K562 (cell line): ENCODE measurements around the gene TFEB. TPM values are rescaled to one million over a fixed set of nuclear protein-coding genes. Genes with fewer than 3 reads are reported as not detected.

Source experiments
- ATAC-seq: fragments of 200-7000 bp; cut with Tn5 transposase; 3 replicates; pipeline ENCODE4 v1.9.1; 2020; ENCODE audit warnings: moderate library complexity
- BruUV-seq: library from RNA; stranded (reverse); fragments of 400-500 nt; replicated peaks from 2 replicates; lab custom pipeline; 2021; lab: Mats Ljungman, UMichigan
- CTCF ChIA-PET: fragments of 300-600 bp; formaldehyde crosslinking; extraction: SDS; loops from one replicate; lab custom pipeline; 2021; ENCODE audit warnings: low intra/inter-chr PET ratio; lab: Yijun Ruan, JAX
- POLR2A ChIA-PET: fragments of 300-600, 350-650 bp; sonication (Branson Sonifier 250); formaldehyde crosslinking; extraction: SDS; loops from one replicate; lab custom pipeline; 2021; ENCODE audit warnings: antibody characterized with exemption, inconsistent platforms; lab: Yijun Ruan, JAX
- DNase-seq, 4 experiments: peaks; one replicate each; pipeline versions ENCODE4 v3.0.0 to v3.0.0-alpha.2; 2011 to 2018; ENCODE audit warnings: low spot score in 3 of 4, mixed read lengths in 3 of 4; ENCODE audit errors: extremely low read depth in 1 of 4
- FAIRE-seq: peaks from 2 replicates; lab custom pipeline; 2011; peaks lifted over from hg19 to GRCh38; lab: Jason Lieb, UNC
- H2AFZ ChIP-seq: 2 replicates; pipeline ENCODE4 v1.6.0; 2011; ENCODE audit warnings: low read depth, low read length, control low read depth, inconsistent platforms
- H3K27ac ChIP-seq: fragments of 200-600 bp; 3 replicates; pipeline ENCODE4 v1.8.0; 2011; ENCODE audit warnings: low read depth, mild to moderate bottlenecking, control low read depth, inconsistent platforms, low read length, moderate library complexity, mixed read lengths; ENCODE audit errors: extremely low read depth
- H3K27me3 ChIP-seq, 2 experiments: fragments of 300-600 bp in 1 of 2; 2 replicates in 1 of 2; 3 replicates in 1 of 2; pipeline versions ENCODE4 v1.6.0 to v1.8.0; 2011; ENCODE audit warnings: inconsistent platforms in 2 of 2, low read length in 2 of 2, mild to moderate bottlenecking in 1 of 2, mixed read lengths in 1 of 2, moderate library complexity in 1 of 2; ENCODE audit not compliant: control insufficient read depth in 2 of 2, insufficient read depth in 2 of 2
- H3K36me3 ChIP-seq: fragments of 300-600 bp; 3 replicates; pipeline ENCODE4 v1.8.0; 2011; ENCODE audit warnings: mild to moderate bottlenecking, low read length, inconsistent platforms; ENCODE audit not compliant: control insufficient read depth, insufficient read depth
- H3K4me1 ChIP-seq, 2 experiments: fragments of 200-600 bp in 1 of 2; replicated peaks in 1 of 2; 2 replicates in 1 of 2; 3 replicates in 1 of 2; pipeline versions ENCODE4 v1.5.1 to v1.8.0; 2011; ENCODE audit warnings: inconsistent platforms in 2 of 2, low read length in 2 of 2, mild to moderate bottlenecking in 1 of 2, mixed read lengths in 1 of 2, moderate library complexity in 1 of 2; ENCODE audit not compliant: control insufficient read depth in 2 of 2, insufficient read depth in 2 of 2
- H3K4me2 ChIP-seq: 2 replicates; pipeline ENCODE4 v1.6.1; 2011; ENCODE audit warnings: low read length, control low read depth, inconsistent platforms, mixed read lengths; ENCODE audit not compliant: insufficient read depth
- H3K4me3 ChIP-seq: fragments of 200-600 bp; sonication (generic), shearing (Covaris generic); 2 replicates; pipeline ENCODE4 v1.5.1; 2016; ENCODE audit warnings: control low read depth, inconsistent platforms
- H3K79me2 ChIP-seq: fragments of 200-600 bp; 3 replicates; pipeline ENCODE4 v1.8.0; 2011; ENCODE audit warnings: low read length, inconsistent platforms; ENCODE audit not compliant: control insufficient read depth, insufficient read depth
- H3K9ac ChIP-seq, 2 experiments: 2 replicates each; pipeline versions ENCODE4 v1.6.0 to v1.6.1; 2011; ENCODE audit warnings: low read depth in 2 of 2, low read length in 2 of 2, control low read depth in 1 of 2, inconsistent platforms in 1 of 2, mild to moderate bottlenecking in 1 of 2, mixed read lengths in 1 of 2; ENCODE audit not compliant: insufficient read depth in 1 of 2
- H3K9me1 ChIP-seq: one replicate; pipeline ENCODE4 v1.6.0; 2011; ENCODE audit warnings: inconsistent platforms, mild to moderate bottlenecking, low read length, moderate library complexity; ENCODE audit not compliant: control insufficient read depth, insufficient read depth
- H3K9me3 ChIP-seq: replicated peaks from 2 replicates; pipeline ENCODE4 v1.5.1; 2011; ENCODE audit warnings: low read depth, low read length, inconsistent platforms; ENCODE audit not compliant: control insufficient read depth, insufficient read depth
- H4K20me1 ChIP-seq: replicated peaks from 2 replicates; pipeline ENCODE4 v1.6.1; 2011; ENCODE audit warnings: low read length, inconsistent platforms, mixed read lengths; ENCODE audit not compliant: control insufficient read depth, insufficient read depth
- ARID1B ChIP-seq: fragments of 450-650 bp; IDR thresholded peaks from 2 replicates; pipeline ENCODE4 v1.6.1; 2016; ENCODE audit warnings: antibody characterized with exemption, mild to moderate bottlenecking, inconsistent platforms
- ILF3 ChIP-seq: fragments of 450-650 bp; IDR thresholded peaks from 2 replicates; pipeline ENCODE4 v1.6.1; 2018; ENCODE audit warnings: antibody characterized with exemption, mild to moderate bottlenecking, moderate library complexity, borderline replicate concordance
- PCBP2 ChIP-seq: fragments of 200-400 bp; formaldehyde crosslinking; IDR thresholded peaks from 2 replicates; pipeline ENCODE4 v1.6.1; 2018; ENCODE audit warnings: low read length, low read depth, mild to moderate bottlenecking, moderate library complexity; ENCODE audit not compliant: poor library complexity, severe bottlenecking
- REST ChIP-seq, 2 experiments: fragments of 450-650 bp; formaldehyde crosslinking in 1 of 2; IDR thresholded peaks; 2 replicates each; pipeline versions ENCODE4 v1.4.0 to v1.6.1; 2014 to 2020; ENCODE audit warnings: mild to moderate bottlenecking in 2 of 2, borderline replicate concordance in 1 of 2, low read depth in 1 of 2
- SMAD3 ChIP-seq: fragments of 450-650 bp; formaldehyde crosslinking; conservative IDR thresholded peaks from 2 replicates; pipeline ENCODE4 v1.4.0; 2020; ENCODE audit warnings: mild to moderate bottlenecking
- TCF15 ChIP-seq: fragments of 250-450 bp; sonication (Bioruptor Pico); IDR thresholded peaks from 2 replicates; pipeline ENCODE4 v1.8.0; 2022; ENCODE audit warnings: moderate library complexity, mild to moderate bottlenecking, inconsistent platforms
- VEZF1 ChIP-seq: fragments of 200-800 bp; sonication (Bioruptor generic); IDR thresholded peaks from 2 replicates; pipeline ENCODE4 v1.6.1; 2017; ENCODE audit warnings: missing genetic modification characterization, missing compliant biosample characterization
- ZNF444 ChIP-seq: fragments of 250-450 bp; sonication (Bioruptor Pico); IDR thresholded peaks from 2 replicates; pipeline ENCODE4 v1.4.0; 2020; ENCODE audit warnings: mild to moderate bottlenecking, moderate library complexity
- ZSCAN32 ChIP-seq: fragments of 450-650 bp; formaldehyde crosslinking; IDR thresholded peaks from 2 replicates; pipeline ENCODE4 v1.4.0; 2020; ENCODE audit warnings: mild to moderate bottlenecking, moderate library complexity
- WGBS: fragments of 100-300 bp; shearing (Covaris generic); methylation state at CpG from one replicate; pipeline ENCODE4 v1.1.6; 2016; ENCODE audit warnings: low coverage, mixed read lengths; ENCODE audit not compliant: insufficient coverage; ENCODE audit errors: missing lambda C conversion rate; 5-methylcytosine and 5-hydroxymethylcytosine counted together
- in situ Hi-C: fragments of 300-500 bp; cut with MboI; formaldehyde crosslinking; loops from 4 replicates; pipeline ENCODE4 v1.15.0; 2018; ENCODE audit warnings: inconsistent platforms, mixed read lengths
- intact Hi-C: fragments of 100-400 bp; cut with micrococcal nuclease; formaldehyde crosslinking; loops from 2 replicates; pipeline ENCODE4 v1.14.2; 2022
- polyA plus RNA-seq, 8 experiments: library from polyadenylated mRNA; depleted of rRNA in 4 of 8; stranded (reverse) in 5 of 8; unstranded in 3 of 8; fragments of >200 nt; fragmentation: Nextera tagmentation in 2 of 8; fragmentation: Illumina TruSeq in 1 of 8; extraction: Ambion mirVana in 2 of 8; extraction: Trizol in 1 of 8; gene quantifications; 2 replicates each; pipeline versions ENCODE4 v1.2.1 to v1.2.3, GENCODE V29; 2011 to 2014; ENCODE audit warnings: inconsistent platforms in 1 of 8, missing spikeins in 1 of 8
- total RNA-seq, 7 experiments: library from RNA; depleted of rRNA in 6 of 7; stranded (reverse); fragments of >200 nt in 6 of 7; fragmentation: Illumina TruSeq in 2 of 7; extraction: Trizol in 2 of 7; gene quantifications; 2 replicates each; pipeline versions ENCODE4 v1.2.1 to v1.2.3, GENCODE V29; 2011 to 2021; ENCODE audit warnings: low replicate concordance in 1 of 7

TFEB gene
- total and polyA plus RNA-seq, 9 of the 15 experiments (the other 6 are each of a cell fraction or from before 2014, with no cell fraction given), result 0.04 to 4.7 (median 2.0) TPM

GRCh38 chr6:41638935-41639808, 96.2 kb downstream of the TFEB start:
- Histone ChIP-seq H2AFZ (no peak overlapping the region), H3K36me3 (no peaks in the 10 kb centered on the region), H3K79me2 (no peaks in the 10 kb centered on the region), H3K27ac (no peak overlapping the region), H3K9me1 (no peaks in the 10 kb centered on the region), H3K4me1 (peaks cover 0 to 21% of the 10 kb centered on the region in 2 experiments; a peak in 1 of 5 replicates), H3K9me3 (no peaks in the 10 kb centered on the region), H3K4me2 (no peak overlapping the region), H3K9ac (no peak overlapping the region), H3K27me3 (peaks cover 63 to 93% of the 10 kb centered on the region in 2 experiments), H4K20me1 (peaks cover 15% of the 10 kb centered on the region), H3K4me3 (no peak overlapping the region)
- DNase-seq (no peak), ATAC-seq (no peak; the same call in 2 of the 3 replicates), FAIRE-seq (no peak)
- no TSS peak for BruUV-seq
- in situ Hi-C loops, result no loop called here
- ChIA-PET CTCF (no interaction called here), POLR2A (no interaction called here)
- WGBS, result 2% methylated on average over 37 of the region's 40 CpGs
- intact Hi-C loops, result no loop called here
- TF ChIP-seq TCF15, result no peak
- TF ChIP-seq SMAD3 (CRISPR knock-in tag), result no peak
- TF ChIP-seq VEZF1 (CRISPR knock-in tag), result no peak
- no peak for TF ChIP-seq ZNF444
- no peak for TF ChIP-seq ILF3
- TF ChIP-seq ARID1B, result no peak
- no peak for TF ChIP-seq ZSCAN32 (CRISPR knock-in tag)
- TF ChIP-seq REST (IDR thresholded peaks at IDR 0.05; ENCODE audit: borderline replicate concordance), result no peak
- no peak for TF ChIP-seq REST (CRISPR knock-in tag; IDR thresholded peaks at IDR 0.05; ENCODE audit: low read depth)
- TF ChIP-seq PCBP2, result no peak
